Left ventricle myocardium superior (tissue), 1 donor: ENCODE data around the gene PAGR1. TPM values are rescaled to one million over a fixed set of nuclear protein-coding genes. Genes with fewer than 3 reads are reported as not detected.

Experiments used
- ATAC-seq: fragments of 200-7000 bp; cut with Tn5 transposase; one replicate; pipeline ENCODE4 v1.9.1; 2020; ENCODE audit warnings: mild to moderate bottlenecking, moderate library complexity
- DNase-seq: peaks from one replicate; pipeline ENCODE4 v3.0.0-alpha.2; 2020
- intact Hi-C: fragments of 100-400 bp; cut with micrococcal nuclease; formaldehyde crosslinking; loops from one replicate; pipeline ENCODE4 v1.11.0; 2022
- total RNA-seq: library from RNA; stranded (reverse); fragmentation: NEBNext Ultra II Directional; extraction: Animal tissue kit (Norgen Biotek cat#: 25700); gene quantifications from one replicate; pipeline ENCODE4 v1.2.1, GENCODE V29; 2021
- donor health status: DM: no; HTN: yes; CAD: no; lungs with severe emphysema.

The PAGR1 gene
- total RNA-seq, 1 donor from 2014 or later: 16.2 TPM

DNA sequence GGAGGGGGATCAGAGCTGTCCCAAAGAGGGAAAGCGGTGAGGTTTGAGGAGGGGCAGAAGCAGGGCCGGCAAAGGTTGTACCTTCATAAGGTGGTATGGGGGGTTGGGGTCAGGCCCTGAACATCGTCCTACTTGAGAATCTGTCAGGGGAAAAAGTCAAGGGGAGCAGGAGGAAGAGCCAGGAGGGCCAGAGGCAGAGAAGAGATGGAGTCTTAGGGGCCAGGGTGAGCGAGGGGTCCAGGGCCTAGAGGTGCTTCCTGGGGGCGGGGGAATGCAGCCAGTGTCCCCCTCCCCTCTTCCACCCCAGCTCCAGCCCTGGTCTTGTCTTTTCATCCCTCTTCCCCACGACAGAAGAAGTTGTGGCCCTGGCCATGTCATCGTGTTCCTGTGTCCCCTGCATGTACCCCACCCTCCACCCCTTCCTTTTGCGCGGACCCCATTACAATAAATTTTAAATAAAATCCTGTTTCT, 5.2 kb upstream of the PAGR1 start:
- intact Hi-C loops: no loop called here
- ATAC-seq (no peak), DNase-seq (no peak)

DNA sequence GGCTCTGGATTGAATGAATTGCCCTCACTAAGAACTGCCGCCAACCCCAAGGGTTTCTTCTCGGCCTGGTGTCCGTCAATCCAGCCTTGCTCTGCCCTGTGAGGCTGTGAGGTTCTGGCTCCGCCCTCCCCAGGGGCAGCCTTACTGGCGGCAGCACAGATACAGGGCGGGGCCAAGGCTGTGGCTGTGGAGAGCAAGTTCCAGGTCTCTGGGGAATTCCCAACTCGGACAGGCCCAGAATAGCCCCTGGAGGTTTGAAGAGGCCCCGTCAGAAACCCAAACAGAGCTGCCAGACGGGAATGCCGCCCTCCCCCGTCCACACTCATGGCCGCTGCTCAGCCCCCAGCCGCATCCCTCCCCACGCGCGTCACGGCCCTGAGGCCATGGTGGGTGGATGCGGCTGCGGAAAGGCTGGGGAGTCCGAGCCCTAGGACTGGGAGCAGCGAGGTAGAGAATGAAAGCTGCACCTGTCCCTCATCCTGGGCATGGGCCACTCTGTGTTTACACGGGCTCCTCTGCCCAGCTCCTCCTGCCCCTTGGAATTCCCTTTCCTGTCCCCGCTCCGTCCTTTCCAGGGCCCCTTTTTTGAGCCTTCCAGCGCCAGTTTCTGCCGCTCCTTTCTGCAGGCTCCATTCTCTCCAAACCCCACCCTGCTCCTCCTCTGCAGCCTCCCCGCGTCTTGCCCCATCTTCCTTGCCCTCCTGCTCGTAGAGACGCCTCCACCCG, 4.6 kb upstream of the PAGR1 start:
- ATAC-seq: peak; percentile 71
- intact Hi-C loops: no loop called here

DNA sequence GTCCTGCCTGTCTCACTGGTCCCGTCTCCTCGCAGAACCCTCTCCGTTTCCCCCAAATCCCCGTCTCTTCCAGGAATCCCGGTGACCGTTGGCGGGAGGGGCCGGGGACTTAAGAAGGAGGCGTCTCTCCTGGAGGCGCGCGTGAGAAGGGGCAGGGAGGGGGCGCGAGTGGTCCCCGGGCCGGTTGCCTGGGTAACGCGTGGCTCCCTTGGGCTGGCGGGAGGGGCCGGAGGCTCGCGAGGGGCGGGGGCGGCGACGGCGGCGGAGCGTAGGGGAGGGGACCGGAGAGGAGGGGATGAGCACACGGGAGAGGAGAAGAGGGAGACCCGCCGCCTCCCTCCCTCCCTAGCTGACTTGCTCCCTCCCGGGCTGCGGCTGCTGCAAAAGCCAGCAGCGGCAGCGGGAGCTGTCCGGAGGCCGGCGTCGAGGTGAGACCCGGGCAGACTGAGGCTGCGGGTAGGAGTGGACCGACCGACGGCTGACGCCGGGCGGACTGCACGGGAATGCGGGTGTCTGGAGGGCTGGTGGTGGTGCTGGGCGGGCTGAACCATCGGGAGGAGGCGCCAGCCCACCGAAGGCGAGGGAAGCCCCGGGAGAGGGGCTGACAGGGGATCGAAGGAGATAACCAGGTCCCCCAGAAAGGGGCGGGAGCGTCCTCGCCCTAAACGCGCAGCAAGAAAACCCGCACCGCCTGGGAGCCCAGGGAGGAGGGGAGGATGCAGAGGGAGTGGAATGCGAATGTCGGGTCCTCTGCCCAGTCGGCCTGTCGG, 3.9 kb upstream of the PAGR1 start, which contains the start of gene PRRT2:
TSS of gene PRRT2 (plus strand) at position 298 of the 770 bp plus-strand sequence. CDS start 862 bp downstream, outside the sequence.
- intact Hi-C loops: no loop called here
- ATAC-seq (peak; percentile 5), DNase-seq (peak; percentile 81)

More for the DNA sequence above, 4.6 kb upstream of the PAGR1 start:
- DNase-seq: peak; percentile 98

DNA sequence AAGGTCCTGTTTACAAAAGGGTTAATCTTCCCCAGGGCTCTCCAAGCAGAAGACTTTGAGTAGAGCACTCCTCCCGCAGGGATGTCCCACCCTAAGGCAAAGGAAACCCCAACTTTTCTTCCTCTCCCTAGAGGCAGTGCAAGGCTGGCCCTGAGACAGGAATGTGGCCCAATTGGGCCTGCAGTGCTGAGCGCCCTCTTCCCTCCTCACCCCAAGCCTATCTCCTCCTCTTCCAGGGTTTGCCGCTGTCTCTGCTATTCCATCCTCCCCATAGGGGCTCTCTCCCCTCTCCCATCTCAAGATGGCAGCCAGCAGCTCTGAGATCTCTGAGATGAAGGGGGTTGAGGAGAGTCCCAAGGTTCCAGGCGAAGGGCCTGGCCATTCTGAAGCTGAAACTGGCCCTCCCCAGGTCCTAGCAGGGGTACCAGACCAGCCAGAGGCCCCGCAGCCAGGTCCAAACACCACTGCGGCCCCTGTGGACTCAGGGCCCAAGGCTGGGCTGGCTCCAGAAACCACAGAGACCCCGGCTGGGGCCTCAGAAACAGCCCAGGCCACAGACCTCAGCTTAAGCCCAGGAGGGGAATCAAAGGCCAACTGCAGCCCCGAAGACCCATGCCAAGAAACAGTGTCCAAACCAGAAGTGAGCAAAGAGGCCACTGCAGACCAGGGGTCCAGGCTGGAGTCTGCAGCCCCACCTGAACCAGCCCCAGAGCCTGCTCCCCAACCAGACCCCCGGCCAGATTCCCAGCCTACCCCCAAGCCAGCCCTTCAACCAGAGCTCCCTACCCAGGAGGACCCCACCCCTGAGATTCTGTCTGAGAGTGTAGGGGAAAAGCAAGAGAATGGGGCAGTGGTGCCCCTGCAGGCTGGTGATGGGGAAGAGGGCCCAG, 3.0 kb upstream of the PAGR1 start:
- DNase-seq (no peak), ATAC-seq (no peak)
- intact Hi-C loops: no loop called here

DNA sequence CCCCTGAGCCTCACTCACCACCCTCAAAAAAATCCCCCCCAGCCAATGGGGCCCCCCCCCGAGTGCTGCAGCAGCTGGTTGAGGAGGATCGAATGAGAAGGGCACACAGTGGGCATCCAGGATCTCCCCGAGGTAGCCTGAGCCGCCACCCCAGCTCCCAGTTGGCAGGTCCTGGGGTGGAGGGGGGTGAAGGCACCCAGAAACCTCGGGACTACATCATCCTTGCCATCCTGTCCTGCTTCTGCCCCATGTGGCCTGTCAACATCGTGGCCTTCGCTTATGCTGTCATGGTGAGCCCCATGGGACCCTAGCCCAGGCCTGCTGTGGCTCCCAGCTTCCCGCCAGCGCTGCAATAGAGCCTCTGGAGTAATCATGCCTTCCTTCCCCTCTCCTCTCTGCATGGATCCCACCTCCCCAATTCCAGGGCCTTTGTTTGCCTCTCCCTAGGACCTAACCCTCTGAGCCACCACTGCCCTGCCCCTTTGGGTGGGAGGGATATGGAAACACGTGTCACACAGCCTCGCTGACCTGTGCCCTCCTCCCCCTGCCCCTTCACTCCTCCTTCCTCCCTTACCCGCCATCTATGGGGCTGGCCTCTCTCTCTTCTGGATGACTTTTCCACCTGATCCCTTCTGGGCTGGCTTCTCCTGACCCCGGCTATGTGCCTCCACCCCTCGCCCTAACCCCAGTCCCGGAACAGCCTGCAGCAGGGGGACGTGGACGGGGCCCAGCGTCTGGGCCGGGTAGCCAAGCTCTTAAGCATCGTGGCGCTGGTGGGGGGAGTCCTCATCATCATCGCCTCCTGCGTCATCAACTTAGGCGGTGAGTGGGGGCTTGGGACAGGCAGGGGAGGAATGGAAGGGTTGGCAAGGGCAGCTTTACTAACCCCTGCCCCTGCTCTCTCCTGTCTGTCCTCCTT, 2.0 kb upstream of the PAGR1 start:
- DNase-seq: no peak
- intact Hi-C loops: no loop called here
- no peak for ATAC-seq

DNA sequence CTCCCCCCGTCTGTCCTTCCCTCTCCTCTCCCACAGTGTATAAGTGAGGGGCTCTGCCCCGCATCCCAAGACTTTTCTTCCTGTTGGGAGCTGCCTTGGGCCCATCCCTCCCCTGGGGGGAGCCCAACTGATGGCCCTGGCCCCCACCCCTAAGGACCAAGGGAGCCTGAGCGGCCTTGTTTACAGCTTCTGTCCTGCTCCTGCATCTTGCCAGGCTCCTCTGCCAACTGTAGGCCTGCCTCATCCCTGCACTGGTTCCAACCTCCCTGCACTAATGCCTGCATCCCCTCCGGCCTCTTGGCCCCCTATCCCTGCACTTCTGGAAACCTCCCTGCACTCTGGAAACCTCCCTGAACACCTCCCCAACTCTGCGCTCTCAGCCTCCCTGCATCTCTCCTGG, 1.4 kb upstream of the PAGR1 start:
- ATAC-seq (no peak), DNase-seq (no peak)
- intact Hi-C loops: no loop called here

DNA sequence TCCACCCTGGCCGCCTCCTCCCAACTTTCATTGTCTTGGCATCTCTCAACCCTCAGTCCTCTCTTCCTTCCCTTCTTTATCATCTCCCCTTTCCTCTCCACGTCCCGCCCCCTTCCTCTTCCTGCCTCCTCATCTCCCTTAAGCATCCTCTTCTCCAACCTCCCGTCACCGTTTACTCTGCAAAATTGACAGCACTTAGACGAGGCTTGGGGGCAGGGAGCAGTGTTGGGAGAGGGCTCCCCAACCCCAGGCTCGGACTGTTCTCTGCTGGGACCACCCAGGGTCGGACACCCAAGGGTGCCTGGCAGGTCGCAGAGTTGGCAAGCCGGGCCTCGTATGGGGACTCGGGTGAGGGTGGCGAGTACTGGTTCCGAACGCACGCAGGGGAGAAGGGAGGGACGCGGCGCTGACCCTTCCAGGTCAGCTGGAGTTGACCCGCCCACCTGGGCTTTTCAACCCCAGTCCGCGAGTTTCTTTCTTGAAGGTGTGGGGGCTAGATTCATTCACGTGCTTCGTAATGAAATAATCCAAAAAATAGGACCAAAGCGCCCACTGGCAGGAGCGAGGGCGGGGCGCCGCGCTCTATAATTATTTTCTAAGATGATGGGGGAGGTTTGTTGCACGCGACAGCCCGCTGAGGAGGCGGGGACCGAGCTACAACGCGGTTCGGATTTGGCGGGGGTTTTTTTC, 775 bp upstream of the PAGR1 start:
- intact Hi-C loops: no loop called here
- DNase-seq (peak; percentile 67), ATAC-seq (no peak)

DNA sequence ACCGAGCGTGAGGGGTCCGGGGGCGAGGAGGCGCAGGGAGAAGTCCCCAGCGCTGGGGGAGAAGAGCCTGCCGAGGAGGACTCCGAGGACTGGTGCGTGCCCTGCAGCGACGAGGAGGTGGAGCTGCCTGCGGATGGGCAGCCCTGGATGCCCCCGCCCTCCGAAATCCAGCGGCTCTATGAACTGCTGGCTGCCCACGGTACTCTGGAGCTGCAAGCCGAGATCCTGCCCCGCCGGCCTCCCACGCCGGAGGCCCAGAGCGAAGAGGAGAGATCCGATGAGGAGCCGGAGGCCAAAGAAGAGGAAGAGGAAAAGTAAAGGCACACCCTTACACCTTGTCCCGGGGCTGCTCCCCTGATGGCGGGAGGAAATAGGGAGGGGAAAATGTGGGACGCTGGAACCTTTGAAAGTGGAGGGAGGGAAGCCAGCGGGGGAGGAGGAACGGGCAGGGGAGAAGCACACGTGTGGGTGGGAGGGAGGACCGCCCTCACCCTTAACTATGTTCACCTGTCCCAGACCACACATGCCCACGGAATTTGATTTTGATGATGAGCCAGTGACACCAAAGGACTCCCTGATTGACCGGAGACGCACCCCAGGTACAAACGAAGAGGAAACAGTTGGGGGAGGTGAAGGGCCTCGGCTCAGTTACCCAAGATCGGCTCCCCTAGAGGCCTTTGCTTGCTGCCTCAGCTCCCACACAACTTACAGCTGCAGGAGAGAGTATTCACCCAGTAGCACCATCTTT, 916 bp downstream of the PAGR1 start:
- DNase-seq (peak; percentile 80), ATAC-seq (peak; percentile 53)
- intact Hi-C loops: no loop called here

DNA sequence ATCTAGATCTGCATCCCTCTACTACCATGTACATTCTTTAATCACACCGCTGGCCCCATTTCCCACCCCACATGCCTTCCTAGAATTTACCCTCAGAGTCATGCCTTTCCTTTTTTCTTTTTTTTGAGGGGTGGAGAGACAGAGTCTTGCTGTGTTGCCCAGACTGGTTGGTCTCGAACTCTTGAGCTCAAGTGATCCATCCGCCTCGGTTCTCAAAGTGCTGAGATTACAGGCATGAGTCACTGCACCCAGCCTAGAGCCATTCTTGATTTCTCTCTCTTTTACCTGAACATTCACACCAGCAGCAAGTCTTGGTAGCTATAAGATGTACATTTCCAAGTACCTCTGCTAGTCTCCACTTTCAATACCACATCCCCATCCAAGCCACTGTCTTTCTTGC, 2.1 kb downstream of the PAGR1 start:
- intact Hi-C loops: no loop called here
- DNase-seq (no peak), ATAC-seq (no peak)

DNA sequence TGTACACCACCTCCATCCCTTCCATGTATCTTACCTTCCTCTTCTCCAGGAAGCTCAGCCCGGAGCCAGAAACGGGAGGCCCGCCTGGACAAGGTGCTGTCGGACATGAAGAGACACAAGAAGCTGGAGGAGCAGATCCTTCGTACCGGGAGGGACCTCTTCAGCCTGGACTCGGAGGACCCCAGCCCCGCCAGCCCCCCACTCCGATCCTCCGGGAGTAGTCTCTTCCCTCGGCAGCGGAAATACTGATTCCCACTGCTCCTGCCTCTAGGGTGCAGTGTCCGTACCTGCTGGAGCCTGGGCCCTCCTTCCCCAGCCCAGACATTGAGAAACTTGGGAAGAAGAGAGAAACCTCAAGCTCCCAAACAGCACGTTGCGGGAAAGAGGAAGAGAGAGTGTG, 3.6 kb downstream of the PAGR1 start:
- no peak for ATAC-seq
- intact Hi-C loops: no loop called here
- DNase-seq: no peak

DNA sequence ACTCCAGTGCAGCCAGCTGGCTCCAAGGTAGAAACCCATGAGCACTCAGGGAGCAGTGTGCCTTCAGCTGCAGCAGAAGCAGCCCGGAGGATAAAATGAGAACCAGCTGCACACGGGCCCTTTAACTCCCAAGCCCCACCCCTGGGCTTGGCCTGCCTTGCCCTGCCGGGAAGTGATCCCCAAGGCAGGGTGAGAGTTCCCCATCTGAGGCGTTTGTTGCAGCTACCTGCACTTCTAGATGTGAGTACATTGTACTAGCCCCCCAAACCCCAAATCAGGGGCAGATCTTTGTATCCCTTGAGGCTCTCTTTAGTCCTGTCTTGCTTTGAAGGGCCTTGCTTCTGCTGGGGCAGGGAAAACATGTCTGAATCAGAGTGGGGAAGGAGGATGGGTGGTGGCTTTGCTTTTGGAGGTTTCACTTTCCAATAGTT, 4.3 kb downstream of the PAGR1 start, which contains the start of gene MVP:
TSS of gene MVP (plus strand) at position 192 of the 431 bp plus-strand sequence. CDS start 10,088 bp downstream, outside the sequence.
- ATAC-seq (peak; percentile 38), DNase-seq (peak; percentile 79)

DNA sequence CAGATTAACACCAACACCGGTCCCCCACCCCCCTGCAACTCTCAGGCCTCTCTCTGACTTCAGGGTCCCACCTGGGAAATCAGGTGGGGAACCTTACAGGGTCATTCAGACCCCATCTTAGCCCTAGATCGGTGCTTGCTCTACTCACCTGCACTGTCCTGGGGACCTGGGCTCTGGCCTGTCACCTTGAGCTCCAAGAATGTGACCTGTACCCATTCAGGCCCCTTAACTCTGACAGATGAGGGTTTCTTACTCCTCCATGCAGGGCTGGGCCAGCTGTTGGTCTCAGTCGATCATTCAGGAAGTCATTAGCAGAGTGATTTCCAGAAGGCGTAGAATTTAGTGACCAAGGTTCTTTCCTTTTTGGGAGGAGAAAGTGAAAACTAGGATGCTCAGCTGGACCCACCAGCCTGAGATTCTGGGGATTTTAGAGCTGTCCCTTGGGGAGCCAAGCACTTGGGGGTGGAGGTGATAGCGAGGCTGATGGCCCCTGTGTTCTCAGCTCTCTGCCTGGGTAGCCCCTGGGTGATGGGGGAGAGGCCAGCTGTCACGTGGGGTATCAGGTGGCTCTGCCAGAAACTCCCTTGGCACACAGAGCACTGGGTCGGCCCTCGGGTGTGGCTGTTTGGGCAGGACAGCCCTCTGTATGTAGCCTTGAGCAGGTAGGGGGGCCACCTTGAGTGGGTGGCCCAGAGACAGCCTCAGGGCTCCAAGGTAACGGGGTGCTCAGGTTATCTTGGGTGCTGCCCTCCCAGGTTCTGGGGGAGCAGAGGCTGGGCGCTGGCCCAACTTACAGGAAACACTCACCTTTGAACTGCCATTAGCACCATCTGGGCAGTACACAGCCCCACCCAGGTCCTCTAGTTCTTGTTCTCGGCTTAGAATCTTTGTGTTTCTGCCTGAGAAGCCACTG, 5.0 kb downstream of the PAGR1 start:
- ATAC-seq: peak; percentile 3
- intact Hi-C loops: no loop called here
- DNase-seq: peak; percentile 58

More for the DNA sequence above, 4.3 kb downstream of the PAGR1 start, which contains the start of gene MVP:
- intact Hi-C loops: no loop called here

DNA sequence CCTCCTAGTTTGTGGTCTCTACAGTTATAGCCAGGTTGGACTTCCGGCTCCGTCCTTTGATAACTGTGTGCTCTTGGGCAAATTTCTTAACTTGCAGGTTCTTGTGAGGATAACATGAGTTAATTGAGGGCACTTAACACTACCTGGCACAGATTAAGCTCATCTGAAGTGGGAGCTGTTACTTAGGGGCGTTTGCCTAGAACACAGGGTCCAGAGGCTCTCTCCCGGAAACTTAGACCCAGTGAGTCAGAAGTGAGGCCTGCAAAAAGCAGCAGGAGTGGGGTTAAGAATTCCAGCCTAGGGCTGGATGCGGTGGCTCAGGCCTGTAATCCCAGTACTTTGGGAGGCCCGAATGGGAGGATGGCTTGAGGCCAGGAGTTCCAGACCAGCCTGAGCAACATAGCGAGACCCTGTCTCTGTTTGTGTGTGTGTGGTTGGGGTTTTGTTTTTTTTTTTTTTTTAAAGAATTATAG, 5.7 kb downstream of the PAGR1 start:
- ATAC-seq: no peak
- DNase-seq: no peak
- intact Hi-C loops: no loop called here

DNA sequence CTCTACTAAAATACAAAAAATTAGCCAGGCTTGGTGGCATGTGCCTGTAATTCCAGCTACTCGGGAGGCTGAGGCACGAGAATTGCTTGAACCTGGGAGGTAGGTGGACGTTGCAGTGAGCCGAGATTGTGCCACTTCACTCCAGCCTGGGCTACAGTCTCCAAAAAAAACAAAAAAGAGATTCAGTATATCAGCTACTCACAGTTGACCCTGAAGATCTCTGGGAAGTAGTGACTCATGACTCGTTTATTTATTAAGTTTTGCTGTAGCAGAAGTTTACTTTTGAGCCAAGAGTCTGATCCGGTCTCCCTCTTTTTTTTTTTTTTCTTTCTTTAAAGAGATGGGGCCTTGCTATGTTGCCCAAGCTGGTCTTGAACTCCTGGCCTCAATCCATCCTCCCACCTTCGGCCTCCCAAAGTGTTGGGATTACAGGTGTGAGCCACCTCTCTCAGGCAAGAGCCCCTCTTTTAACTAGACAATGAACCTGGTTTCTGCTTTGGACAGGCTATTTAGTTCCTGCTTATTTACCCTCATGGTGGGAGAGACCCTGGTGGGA, 8.7 kb downstream of the PAGR1 start:
- DNase-seq: no peak
- ATAC-seq: peak; percentile 46
- intact Hi-C loops: no loop called here
